ENCODE measurements around the gene TSPEAR. TPM values are rescaled to one million over a fixed set of nuclear protein-coding genes. Genes with fewer than 3 reads are reported as not detected.

The TSPEAR gene
- total and polyA plus RNA-seq, 2 donors (not counting 1 experiment from before 2014, with no cell fraction given), result not detected

DNA sequence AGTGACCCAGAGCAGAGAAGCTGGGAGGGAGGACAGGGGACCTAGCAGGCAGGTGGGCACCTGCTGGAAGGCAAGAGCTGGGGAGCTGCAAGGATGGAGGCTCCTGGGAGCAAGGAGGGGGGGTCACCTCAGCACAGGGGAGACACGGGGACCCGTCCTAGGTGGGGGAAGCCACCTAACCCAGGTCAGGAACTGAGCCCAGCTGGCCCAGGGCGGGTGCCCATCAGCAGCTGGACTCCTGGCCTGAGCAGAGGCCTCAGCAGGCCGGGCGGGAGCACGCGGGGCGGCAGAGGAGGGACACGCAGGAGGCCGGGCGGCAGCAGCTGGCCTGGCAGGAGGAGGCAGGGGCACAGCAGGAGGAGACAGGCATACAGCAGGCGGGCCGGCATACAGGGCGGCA is 172.3 kb downstream of the TSPEAR start:
- no peaks in the 10 kb centered on the region for H3K4me1 ChIP-seq (ENCODE audit: control insufficient read depth in 2 of 2, insufficient read depth in 2 of 2, low read length in 2 of 2)
- POLR2A ChIA-PET, result no interaction called here
- no peak overlapping the region for H3K4me3 ChIP-seq (ENCODE audit: control extremely low read depth in 1 of 5, extremely low read depth in 1 of 5, insufficient read depth in 1 of 5, low read depth in 2 of 5, low read length in 4 of 5)
- TF ChIP-seq EZH2 (IDR thresholded peaks at IDR 0.05; ENCODE audit: borderline replicate concordance, insufficient read depth, low read depth, low read length, poor library complexity, severe bottlenecking), result no peak
- TF ChIP-seq, protein P1, sequence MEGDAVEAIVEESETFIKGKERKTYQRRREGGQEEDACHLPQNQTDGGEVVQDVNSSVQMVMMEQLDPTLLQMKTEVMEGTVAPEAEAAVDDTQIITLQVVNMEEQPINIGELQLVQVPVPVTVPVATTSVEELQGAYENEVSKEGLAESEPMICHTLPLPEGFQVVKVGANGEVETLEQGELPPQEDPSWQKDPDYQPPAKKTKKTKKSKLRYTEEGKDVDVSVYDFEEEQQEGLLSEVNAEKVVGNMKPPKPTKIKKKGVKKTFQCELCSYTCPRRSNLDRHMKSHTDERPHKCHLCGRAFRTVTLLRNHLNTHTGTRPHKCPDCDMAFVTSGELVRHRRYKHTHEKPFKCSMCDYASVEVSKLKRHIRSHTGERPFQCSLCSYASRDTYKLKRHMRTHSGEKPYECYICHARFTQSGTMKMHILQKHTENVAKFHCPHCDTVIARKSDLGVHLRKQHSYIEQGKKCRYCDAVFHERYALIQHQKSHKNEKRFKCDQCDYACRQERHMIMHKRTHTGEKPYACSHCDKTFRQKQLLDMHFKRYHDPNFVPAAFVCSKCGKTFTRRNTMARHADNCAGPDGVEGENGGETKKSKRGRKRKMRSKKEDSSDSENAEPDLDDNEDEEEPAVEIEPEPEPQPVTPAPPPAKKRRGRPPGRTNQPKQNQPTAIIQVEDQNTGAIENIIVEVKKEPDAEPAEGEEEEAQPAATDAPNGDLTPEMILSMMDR (IDR thresholded peaks at IDR 0.05), result no peak
- H3K27ac ChIP-seq (ENCODE audit: low read length in 2 of 2), result no peak overlapping the region
- CTCF ChIA-PET, result no interaction called here
- WGBS (ENCODE audit: insufficient coverage), result 74% methylated on average over 14 of the region's 14 CpGs
- no peak overlapping the region for H3K4me2 ChIP-seq (replicated peaks; ENCODE audit: low read depth, low read length, poor library complexity, severe bottlenecking)
- H4K20me1 ChIP-seq (ENCODE audit: control insufficient read depth, insufficient read depth, low read length, poor library complexity, severe bottlenecking), result no peaks in the 10 kb centered on the region
- H3K4me1 Mint-ChIP-seq, result no peaks in the 10 kb centered on the region
- intact Hi-C loops (cut with micrococcal nuclease), result no loop called here
- no peak overlapping the region for H3K27ac Mint-ChIP-seq
- H3K27me3 ChIP-seq (replicated peaks in 1 of 4; ENCODE audit: control extremely low read depth in 1 of 4, control insufficient read depth in 3 of 4, insufficient read depth in 4 of 4, low read length in 3 of 4), result peaks cover 0 to 2% (median 0%) of the 10 kb centered on the region in 4 experiments
- H3K79me2 ChIP-seq (ENCODE audit: control insufficient read depth, insufficient read depth, low read length), result no peaks in the 10 kb centered on the region
- H3K9me3 ChIP-seq (ENCODE audit: control extremely low read depth in 1 of 3, control insufficient read depth in 2 of 3, insufficient read depth in 1 of 3, low read length in 2 of 3), result peaks cover 1 to 15% (median 3%) of the 10 kb centered on the region in 3 donors
- H2AFZ ChIP-seq (ENCODE audit: insufficient read depth, low read depth, low read length, poor library complexity, severe bottlenecking), result no peak overlapping the region
- ATAC-seq (ENCODE audit: low read depth) (no peak), DNase-seq (no peak)
- no peaks in the 10 kb centered on the region for H3K36me3 ChIP-seq (replicated peaks in 1 of 2; ENCODE audit: control extremely low read depth in 1 of 2, control insufficient read depth in 1 of 2, extremely low read depth in 1 of 2, insufficient read depth in 2 of 2, low read length in 1 of 2)
- no peaks in the 10 kb centered on the region for H3K9me3 Mint-ChIP-seq (ENCODE audit: insufficient read depth)
- H3K27me3 Mint-ChIP-seq, result peaks cover 19% of the 10 kb centered on the region
- H3K4me3 Mint-ChIP-seq, result no peak overlapping the region
- H3K9ac ChIP-seq (ENCODE audit: low read length), result no peak overlapping the region

DNA sequence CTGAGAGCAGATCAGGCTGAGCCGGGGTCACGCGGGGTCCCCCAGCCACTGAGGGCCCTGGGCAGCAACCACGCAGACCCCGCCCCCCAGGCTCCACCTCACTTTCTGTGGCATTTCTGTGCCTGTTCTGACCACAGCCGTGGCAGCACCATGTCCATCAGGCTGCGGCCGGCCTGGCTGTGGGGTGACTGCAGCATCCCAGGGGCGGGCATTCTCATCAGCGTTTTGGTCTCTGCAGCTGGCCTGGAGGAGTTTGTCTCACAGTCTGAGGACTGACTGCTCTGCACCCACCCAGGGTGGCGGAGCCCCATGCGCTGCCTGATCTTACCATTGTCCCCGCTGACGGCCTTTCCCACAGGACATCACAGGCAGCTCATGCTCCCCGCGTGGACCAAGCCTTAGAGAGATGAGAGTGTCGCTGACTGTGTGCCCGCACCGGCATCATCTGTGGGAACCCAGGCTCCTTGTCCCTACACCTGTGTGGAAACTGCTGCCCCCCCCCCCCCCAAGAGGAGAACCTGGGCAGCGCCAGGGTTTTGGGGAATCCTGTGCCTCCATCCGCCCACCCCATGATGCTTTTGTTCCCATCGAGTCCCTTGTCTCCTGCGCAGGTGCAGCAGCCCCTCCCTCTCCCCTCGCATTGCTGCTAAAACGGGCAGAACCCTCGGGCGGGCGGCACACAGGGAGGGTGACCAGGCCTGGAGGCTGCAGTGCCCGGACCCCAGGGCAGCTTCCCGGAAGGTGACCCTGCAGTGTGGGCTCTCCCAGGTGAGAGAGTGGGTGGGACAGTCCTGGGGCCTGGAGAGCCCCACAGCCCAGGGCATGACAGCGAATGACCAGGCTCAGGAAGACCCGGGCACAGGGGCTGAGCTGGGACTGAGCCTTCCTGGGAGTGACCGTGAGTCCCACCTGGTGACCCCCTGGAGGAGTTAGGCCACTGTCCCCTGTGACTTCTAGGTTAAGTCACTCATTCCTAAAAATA is 173.2 kb downstream of the TSPEAR start:
- Histone ChIP-seq H3K9ac (ENCODE audit: low read length) (no peak overlapping the region), H4K20me1 (ENCODE audit: control insufficient read depth, insufficient read depth, low read length, poor library complexity, severe bottlenecking) (no peaks in the 10 kb centered on the region), H2AFZ (ENCODE audit: insufficient read depth, low read depth, low read length, poor library complexity, severe bottlenecking) (no peak overlapping the region), H3K36me3 (replicated peaks in 1 of 2; ENCODE audit: control extremely low read depth in 1 of 2, control insufficient read depth in 1 of 2, extremely low read depth in 1 of 2, insufficient read depth in 2 of 2, low read length in 1 of 2) (no peaks in the 10 kb centered on the region), H3K27ac (ENCODE audit: low read length in 2 of 2) (no peak overlapping the region), H3K27me3 (replicated peaks in 1 of 4; ENCODE audit: control extremely low read depth in 1 of 4, control insufficient read depth in 3 of 4, insufficient read depth in 4 of 4, low read length in 3 of 4) (no peaks in the 10 kb centered on the region), H3K79me2 (ENCODE audit: control insufficient read depth, insufficient read depth, low read length) (no peaks in the 10 kb centered on the region), H3K9me3 (ENCODE audit: control extremely low read depth in 1 of 3, control insufficient read depth in 2 of 3, insufficient read depth in 1 of 3, low read length in 2 of 3) (peaks cover 1 to 15% (median 3%) of the 10 kb centered on the region in 3 donors), H3K4me2 (replicated peaks; ENCODE audit: low read depth, low read length, poor library complexity, severe bottlenecking) (no peak overlapping the region), H3K4me1 (ENCODE audit: control insufficient read depth in 2 of 2, insufficient read depth in 2 of 2, low read length in 2 of 2) (no peaks in the 10 kb centered on the region), H3K4me3 (ENCODE audit: control extremely low read depth in 1 of 5, extremely low read depth in 1 of 5, insufficient read depth in 1 of 5, low read depth in 2 of 5, low read length in 4 of 5) (no peak overlapping the region)
- DNase-seq (no peak), ATAC-seq (ENCODE audit: low read depth) (no peak)
- TF ChIP-seq, protein P1 (IDR thresholded peaks at IDR 0.05), result no peak
- TF ChIP-seq EZH2 (IDR thresholded peaks at IDR 0.05; ENCODE audit: borderline replicate concordance, insufficient read depth, low read depth, low read length, poor library complexity, severe bottlenecking), result no peak
- Mint-ChIP-seq H3K27ac (no peak overlapping the region), H3K4me3 (no peak overlapping the region), H3K4me1 (no peaks in the 10 kb centered on the region), H3K27me3 (peaks cover 19% of the 10 kb centered on the region), H3K9me3 (ENCODE audit: insufficient read depth) (no peaks in the 10 kb centered on the region)
- CTCF ChIA-PET, result no interaction called here
- 97% methylated on average over 26 of the region's 33 CpGs for WGBS (ENCODE audit: insufficient coverage)
- intact Hi-C loops (cut with micrococcal nuclease), result no loop called here
- POLR2A ChIA-PET, result no interaction called here

Measured in B cell (primary cell).